Neutrophil (primary cell): ENCODE measurements around the gene UGGT1.

Experiments
- H3K27ac ChIP-seq: fragments of 200-600 bp; sonication (generic); 2 replicates; pipeline ENCODE4 v1.5.1; 2016; ENCODE audit warnings: mild to moderate bottlenecking, moderate library complexity
- H3K27me3 ChIP-seq: fragments of 200-600 bp; sonication (generic); 2 replicates; pipeline ENCODE4 v1.6.0; 2016; ENCODE audit warnings: mild to moderate bottlenecking
- H3K36me3 ChIP-seq: fragments of 200-600 bp; sonication (generic); 2 replicates; pipeline ENCODE4 v1.5.1; 2017
- H3K4me1 ChIP-seq, 2 experiments: fragments of 200-600 bp in 1 of 2; sonication (generic) in 1 of 2; 1 replicate in 1 of 2; 2 replicates in 1 of 2; pipeline versions ENCODE4 v1.5.1 to v1.6.1; 2013 to 2016; ENCODE audit warnings: low read depth in 1 of 2, low read length in 1 of 2, mild to moderate bottlenecking in 1 of 2, moderate library complexity in 1 of 2; ENCODE audit not compliant: control insufficient read depth in 1 of 2, insufficient read depth in 1 of 2
- H3K4me3 ChIP-seq, 2 experiments: fragments of 200-600 bp in 1 of 2; sonication (generic) in 1 of 2; 1 replicate in 1 of 2; 2 replicates in 1 of 2; pipeline ENCODE4 v1.5.1; 2013 to 2016; ENCODE audit warnings: low read depth in 1 of 2, low read length in 1 of 2, mild to moderate bottlenecking in 1 of 2, moderate library complexity in 1 of 2
- H3K9me3 ChIP-seq: fragments of 200-600 bp; sonication (generic); 2 replicates; pipeline ENCODE4 v1.5.1; 2016
- CTCF ChIP-seq: fragments of 200-600 bp; sonication (generic); IDR thresholded peaks from 2 replicates; pipeline ENCODE4 v1.5.1; 2016; ENCODE audit warnings: antibody characterized with exemption

The UGGT1 gene

DNA sequence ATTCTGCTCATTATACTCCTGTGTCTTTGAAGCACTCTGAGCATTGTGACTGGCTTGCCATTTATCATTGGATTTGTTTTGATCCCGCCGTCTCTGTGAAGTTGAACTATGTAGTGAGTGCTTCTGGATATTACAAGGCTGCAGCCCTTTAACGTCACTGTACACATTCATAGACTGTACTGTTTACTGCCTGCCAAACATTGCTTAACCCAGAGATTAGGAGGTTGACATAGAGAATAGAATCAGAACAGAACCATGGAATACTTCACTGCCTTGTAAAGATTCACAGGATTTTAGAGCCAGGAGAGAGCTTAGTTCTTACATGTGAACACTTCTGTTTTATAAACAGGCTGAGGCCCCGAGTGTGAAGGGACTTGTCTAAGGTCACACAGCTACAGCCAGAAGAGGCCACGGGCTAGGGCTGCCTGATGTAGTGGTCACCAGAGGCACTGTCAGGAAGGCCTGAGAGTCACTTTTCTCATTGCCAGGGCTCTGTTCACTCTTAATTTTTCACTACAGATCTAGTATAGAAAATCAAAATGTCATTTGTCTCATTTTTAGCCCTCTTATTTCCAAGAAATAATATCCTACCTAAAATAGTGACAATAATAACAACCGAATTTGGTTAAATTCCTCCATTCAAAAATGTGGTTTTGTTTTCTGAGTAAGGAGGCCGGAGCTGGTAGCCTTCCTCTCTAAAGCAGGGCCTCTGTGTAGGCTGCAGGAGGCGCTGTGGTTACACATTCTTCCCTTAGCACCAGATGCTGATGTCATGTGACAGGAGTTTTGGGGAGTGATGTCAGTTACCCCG lies 87.9 kb downstream of the UGGT1 start:
- H3K4me3 ChIP-seq, result no peak overlapping the region

GRCh38 chr2:128179461-128179755 lies 88.4 kb downstream of the UGGT1 start:
- Histone ChIP-seq H3K27ac (peak overlapping the region; percentile 75), H3K36me3 (peaks cover 66% of the 10 kb centered on the region), H3K9me3 (no peaks in the 10 kb centered on the region), H3K27me3 (no peaks in the 10 kb centered on the region), H3K4me3 (no peak overlapping the region), H3K4me1 (peaks cover 27 to 35% of the 10 kb centered on the region in 2 experiments)
- no peak for TF ChIP-seq CTCF

More for the DNA sequence above, 87.9 kb downstream of the UGGT1 start:
- Histone ChIP-seq H3K36me3 (peaks cover 71% of the 10 kb centered on the region), H3K27ac (peak overlapping the region; percentile 75), H3K27me3 (no peaks in the 10 kb centered on the region), H3K4me1 (peaks cover 26 to 35% of the 10 kb centered on the region in 2 experiments), H3K9me3 (no peaks in the 10 kb centered on the region)
- TF ChIP-seq CTCF, result peak; percentile 93

- Histone ChIP-seq H3K4me3 (no peak overlapping the region), H3K4me1 (peaks cover 27 to 35% of the 10 kb centered on the region in 2 experiments)
Observed at GRCh38 chr2:128180031-128180430, 89.0 kb downstream of the UGGT1 start.

DNA sequence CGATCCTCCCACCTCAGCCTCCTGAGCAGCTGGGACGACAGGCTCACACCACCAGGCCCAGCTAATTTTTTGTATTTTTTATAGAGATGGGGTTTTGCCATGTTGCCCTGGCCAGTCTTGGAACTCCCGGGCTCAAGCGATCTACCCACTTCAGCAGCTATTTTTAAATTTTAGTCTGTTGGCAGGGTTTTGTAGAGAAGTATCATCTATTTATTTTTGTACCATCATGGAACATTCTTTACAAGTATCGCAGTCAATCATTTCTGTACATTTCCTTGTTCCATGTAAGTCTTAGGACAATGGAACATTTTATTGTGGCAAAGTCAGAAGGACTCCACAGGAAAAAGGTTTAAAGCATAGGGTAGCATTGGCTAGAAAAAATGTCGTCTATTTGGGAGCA lies 94.6 kb downstream of the UGGT1 start:
- Histone ChIP-seq H3K27ac (no peak overlapping the region), H3K36me3 (peaks cover 76% of the 10 kb centered on the region), H3K27me3 (no peaks in the 10 kb centered on the region), H3K4me1 (peaks cover 5% of the 10 kb centered on the region in 2 experiments), H3K4me3 (no peak overlapping the region), H3K9me3 (no peaks in the 10 kb centered on the region)
- no peak for TF ChIP-seq CTCF

More at GRCh38 chr2:128180031-128180430, 89.0 kb downstream of the UGGT1 start:
- H3K27ac ChIP-seq, result peak overlapping the region; percentile 75
- peaks cover 64% of the 10 kb centered on the region for H3K36me3 ChIP-seq
- no peak for TF ChIP-seq CTCF
- no peaks in the 10 kb centered on the region for H3K27me3 ChIP-seq
- H3K9me3 ChIP-seq, result no peaks in the 10 kb centered on the region

GRCh38 chr2:128187032-128187654 lies 96.1 kb downstream of the UGGT1 start:
- H3K9me3 ChIP-seq, result no peaks in the 10 kb centered on the region
- no peak overlapping the region for H3K4me3 ChIP-seq
- H3K36me3 ChIP-seq, result peaks cover 74% of the 10 kb centered on the region
- peak overlapping the region; percentile 9 for H3K27ac ChIP-seq
- peaks cover 0 to 5% of the 10 kb centered on the region in 2 experiments for H3K4me1 ChIP-seq
- H3K27me3 ChIP-seq, result no peaks in the 10 kb centered on the region
- no peak for TF ChIP-seq CTCF
